ENCODE results near the gene TSKS. TPM values are rescaled to one million over a fixed set of nuclear protein-coding genes. Genes with fewer than 3 reads are reported as not detected.

TSKS gene
- total RNA-seq, 1 donor from 2014 or later = not detected

- TF ChIP-seq, protein P1, sequence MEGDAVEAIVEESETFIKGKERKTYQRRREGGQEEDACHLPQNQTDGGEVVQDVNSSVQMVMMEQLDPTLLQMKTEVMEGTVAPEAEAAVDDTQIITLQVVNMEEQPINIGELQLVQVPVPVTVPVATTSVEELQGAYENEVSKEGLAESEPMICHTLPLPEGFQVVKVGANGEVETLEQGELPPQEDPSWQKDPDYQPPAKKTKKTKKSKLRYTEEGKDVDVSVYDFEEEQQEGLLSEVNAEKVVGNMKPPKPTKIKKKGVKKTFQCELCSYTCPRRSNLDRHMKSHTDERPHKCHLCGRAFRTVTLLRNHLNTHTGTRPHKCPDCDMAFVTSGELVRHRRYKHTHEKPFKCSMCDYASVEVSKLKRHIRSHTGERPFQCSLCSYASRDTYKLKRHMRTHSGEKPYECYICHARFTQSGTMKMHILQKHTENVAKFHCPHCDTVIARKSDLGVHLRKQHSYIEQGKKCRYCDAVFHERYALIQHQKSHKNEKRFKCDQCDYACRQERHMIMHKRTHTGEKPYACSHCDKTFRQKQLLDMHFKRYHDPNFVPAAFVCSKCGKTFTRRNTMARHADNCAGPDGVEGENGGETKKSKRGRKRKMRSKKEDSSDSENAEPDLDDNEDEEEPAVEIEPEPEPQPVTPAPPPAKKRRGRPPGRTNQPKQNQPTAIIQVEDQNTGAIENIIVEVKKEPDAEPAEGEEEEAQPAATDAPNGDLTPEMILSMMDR (conservative IDR thresholded peaks at IDR 0.05; ENCODE audit: low read depth, low read length) = no peak
- DNase-seq (ENCODE audit: low read depth) = no peak
- no peak overlapping the region for H3K4me3 ChIP-seq (ENCODE audit: low read depth, low read length)
Measured at GRCh38 chr19:49775742-49776370, 12.8 kb upstream of the TSKS start.

DNA sequence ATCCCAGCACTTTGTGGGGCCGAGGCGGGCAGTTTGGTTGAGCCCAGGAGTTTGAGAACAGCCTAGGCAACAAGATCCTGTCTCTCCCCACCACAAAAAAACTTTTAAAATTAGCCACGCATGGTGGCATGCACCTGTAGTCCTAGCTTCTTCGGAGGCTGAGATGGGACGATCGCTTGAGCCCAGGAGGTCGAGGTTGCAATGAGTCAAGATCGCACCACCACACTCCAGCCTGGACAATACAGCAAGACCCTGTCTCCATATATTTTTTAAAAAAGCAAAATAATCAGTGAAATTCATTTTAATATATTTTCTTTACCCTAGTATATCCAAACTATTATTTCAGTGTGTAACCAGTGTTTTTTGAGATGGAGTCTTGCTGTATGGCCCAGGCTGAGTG is 11.9 kb upstream of the TSKS start:
- no peak for DNase-seq (ENCODE audit: low read depth)
- TF ChIP-seq, protein P1 (conservative IDR thresholded peaks at IDR 0.05; ENCODE audit: low read depth, low read length) = no peak

GRCh38 chr19:49773663-49774350 is 10.7 kb upstream of the TSKS start:
- DNase-seq (ENCODE audit: low read depth) = no peak
- TF ChIP-seq, protein P1 (conservative IDR thresholded peaks at IDR 0.05; ENCODE audit: low read depth, low read length) = no peak
- no peak overlapping the region for H3K4me3 ChIP-seq (ENCODE audit: low read depth, low read length)

More for the DNA sequence above, 11.9 kb upstream of the TSKS start:
- H3K4me3 ChIP-seq (ENCODE audit: low read depth, low read length) = no peak overlapping the region

- H3K4me3 ChIP-seq (ENCODE audit: low read depth, low read length) = no peak overlapping the region
- TF ChIP-seq, protein P1 (conservative IDR thresholded peaks at IDR 0.05; ENCODE audit: low read depth, low read length) = no peak
- no peak for DNase-seq (ENCODE audit: low read depth)
Measured at GRCh38 chr19:49772850-49773432, 9.8 kb upstream of the TSKS start.

- no peak overlapping the region for H3K4me3 ChIP-seq (ENCODE audit: low read depth, low read length)
- DNase-seq (ENCODE audit: low read depth) = peak; percentile 18
- TF ChIP-seq, protein P1 (conservative IDR thresholded peaks at IDR 0.05; ENCODE audit: low read depth, low read length) = no peak
Measured at GRCh38 chr19:49771674-49772139, 8.6 kb upstream of the TSKS start.

DNA sequence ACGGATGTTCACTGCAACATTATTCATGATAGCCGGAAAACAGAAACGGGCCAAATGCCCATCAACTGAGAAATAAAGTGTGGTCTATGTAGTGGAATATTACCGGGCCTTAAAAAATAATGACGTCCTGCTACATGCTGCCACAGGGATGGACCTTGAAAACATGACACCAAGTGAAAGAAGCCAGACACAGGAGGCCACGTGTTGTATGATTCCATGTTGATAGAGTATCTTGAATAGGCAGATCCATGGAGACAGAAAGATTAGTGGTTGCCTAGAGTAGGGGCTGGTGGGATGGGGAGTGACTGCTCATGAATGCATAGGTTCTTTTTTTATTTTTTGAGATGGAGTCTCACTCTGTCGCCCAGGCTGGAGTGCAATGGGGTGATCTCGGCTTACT is 7.4 kb upstream of the TSKS start:
- no peak overlapping the region for H3K4me3 ChIP-seq (ENCODE audit: low read depth, low read length)
- TF ChIP-seq, protein P1 (conservative IDR thresholded peaks at IDR 0.05; ENCODE audit: low read depth, low read length) = no peak
- DNase-seq (ENCODE audit: low read depth) = no peak

Data from epithelial cell of proximal tubule (primary cell).